Measurements from ENCODE around the gene NTHL1.

NTHL1 gene

DNA sequence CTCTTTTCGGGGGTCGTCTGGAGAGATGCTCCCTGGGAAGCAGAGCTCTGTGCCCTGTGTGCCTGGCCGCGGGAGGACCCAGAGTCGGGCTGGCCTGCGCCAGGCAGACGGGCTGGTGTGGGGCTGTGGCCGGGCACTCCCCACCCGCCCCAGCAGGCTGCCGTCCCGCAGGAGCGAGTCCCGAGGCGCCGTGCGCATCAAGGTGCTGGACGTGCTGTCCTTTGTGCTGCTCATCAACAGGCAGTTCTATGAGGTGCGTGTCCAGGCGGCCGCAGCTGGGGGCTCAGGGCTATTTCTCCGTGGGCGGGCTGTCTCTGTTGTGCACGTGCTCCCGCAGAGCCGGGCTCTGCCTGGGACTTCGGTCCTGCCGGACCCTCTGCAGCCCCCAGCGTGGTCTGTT, 15.2 kb upstream of the NTHL1 start:
- DNase-seq: no peak

DNA sequence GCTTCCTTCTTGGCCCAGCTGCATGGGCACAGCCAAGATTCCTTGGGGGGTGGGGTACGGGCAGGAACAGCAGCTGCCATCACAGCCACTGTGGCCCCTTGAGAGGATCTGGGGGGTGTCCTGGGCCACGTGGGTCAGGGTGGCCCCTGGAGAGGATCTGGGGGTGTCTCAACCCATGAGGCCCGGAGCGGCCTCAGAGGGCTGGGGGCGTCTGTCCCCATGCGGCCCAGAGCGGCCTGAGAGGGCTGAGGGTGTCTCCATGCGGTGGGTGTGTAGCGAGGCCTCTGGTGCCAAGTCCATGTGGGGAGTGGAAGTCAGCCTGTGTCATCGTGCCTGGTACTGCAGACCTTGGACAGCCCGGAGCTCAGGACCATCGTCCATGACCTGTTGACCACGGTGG, 13.9 kb upstream of the NTHL1 start:
- DNase-seq: no peak

GRCh38 chr16:2061023-2061422, 13.4 kb upstream of the NTHL1 start:
- no peak for DNase-seq

DNA sequence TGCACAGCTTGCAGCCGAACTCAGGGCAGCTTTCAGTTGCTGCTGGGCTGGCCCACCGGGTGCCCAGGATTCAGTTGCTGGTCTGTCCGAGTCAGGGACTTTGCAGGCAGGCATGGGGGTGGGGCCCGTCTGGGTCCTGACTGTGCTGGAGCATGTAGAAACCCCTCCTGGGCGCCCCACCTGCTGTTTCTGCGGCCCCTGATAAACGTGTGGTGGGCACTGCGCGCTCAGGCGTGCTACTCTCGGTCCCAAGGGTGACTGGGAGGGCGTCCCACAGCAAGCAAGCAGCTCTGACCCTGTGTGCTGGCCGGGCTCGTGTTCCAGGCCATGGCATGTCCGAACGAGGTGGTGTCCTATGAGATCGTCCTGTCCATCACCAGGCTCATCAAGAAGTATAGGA, 12.7 kb upstream of the NTHL1 start:
- DNase-seq: no peak

- no peak for DNase-seq
Measured at GRCh38 chr16:2058872-2059271, 11.2 kb upstream of the NTHL1 start.

DNA sequence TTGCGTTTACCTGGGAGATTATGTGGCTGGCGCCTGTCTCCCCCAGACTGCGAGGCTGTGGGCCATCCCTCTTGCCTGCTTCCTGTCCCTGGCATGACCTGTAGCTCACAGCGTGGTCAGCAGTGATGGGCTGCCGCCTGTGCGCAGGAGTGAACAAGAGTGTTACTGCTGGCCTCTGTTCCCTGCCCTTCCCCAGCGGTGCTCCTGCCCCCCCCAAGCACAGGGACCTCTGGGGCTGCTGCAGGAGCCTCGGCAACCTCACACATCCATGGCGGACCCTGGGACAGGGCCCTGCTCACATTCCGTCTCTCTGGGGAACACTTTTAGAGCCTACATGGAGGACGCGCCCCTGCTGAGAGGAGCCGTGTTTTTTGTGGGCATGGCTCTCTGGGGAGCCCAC, 10.8 kb upstream of the NTHL1 start:
- DNase-seq: no peak

GRCh38 chr16:2057438-2057837, 9.8 kb upstream of the NTHL1 start:
- DNase-seq: no peak

DNA sequence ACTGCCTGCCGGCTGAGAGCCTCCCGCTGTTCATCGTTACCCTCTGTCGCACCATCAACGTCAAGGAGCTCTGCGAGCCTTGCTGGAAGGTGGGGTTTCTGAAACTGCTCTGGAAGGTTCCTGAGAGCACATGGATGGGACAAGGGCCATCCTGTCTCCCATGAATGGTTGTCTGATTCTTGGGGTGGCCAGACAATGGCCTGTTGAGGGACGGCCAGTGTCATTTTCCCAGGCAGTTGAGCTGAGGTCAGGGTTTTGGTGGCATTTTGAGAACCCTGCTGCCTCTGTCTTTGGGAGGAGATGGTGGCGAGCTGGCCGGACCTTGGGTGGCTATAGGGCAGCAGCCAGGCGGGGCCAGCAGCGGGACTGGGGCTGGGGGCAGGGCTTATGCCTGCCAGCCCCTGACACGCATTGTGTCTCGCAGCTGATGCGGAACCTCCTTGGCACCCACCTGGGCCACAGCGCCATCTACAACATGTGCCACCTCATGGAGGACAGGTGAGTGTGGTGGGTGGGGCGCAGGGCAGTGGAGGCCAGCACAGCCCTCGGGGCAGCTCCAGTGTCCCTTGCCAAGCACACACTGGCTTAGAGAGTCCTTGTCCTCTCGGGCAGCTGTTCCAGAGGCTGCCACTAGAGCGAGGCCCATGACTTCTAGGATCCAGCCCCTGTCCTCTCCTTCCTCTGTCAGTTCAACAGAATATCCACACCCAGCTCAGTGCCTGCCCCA, 9.2 kb upstream of the NTHL1 start:
- DNase-seq: no peak

DNA sequence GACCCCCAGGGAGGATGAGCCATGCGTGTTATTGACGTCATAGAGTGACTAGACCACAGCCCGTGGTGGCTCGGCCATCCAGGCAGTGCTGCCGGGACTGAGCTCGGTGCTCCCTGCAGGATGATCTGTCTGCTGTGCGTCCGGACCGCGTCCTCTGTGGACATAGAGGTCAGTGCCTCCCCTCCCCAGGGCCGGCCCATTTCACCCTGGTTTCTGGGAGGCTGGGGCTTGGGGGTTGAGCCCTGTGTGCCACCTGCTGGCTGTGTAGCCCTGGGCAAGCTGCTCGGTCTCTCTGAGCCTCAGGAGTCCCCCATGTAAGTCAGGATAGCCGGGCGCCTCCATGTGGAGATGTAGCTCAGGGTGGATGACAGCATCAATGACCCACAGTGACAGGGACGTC, 8.4 kb upstream of the NTHL1 start:
- no peak for DNase-seq

GRCh38 chr16:2054543-2055245, 7.1 kb upstream of the NTHL1 start:
- no peak for DNase-seq

- DNase-seq: no peak
Measured at GRCh38 chr16:2053897-2054296, 6.3 kb upstream of the NTHL1 start.

- no peak for DNase-seq
Measured at GRCh38 chr16:2053211-2053610, 5.6 kb upstream of the NTHL1 start.

DNA sequence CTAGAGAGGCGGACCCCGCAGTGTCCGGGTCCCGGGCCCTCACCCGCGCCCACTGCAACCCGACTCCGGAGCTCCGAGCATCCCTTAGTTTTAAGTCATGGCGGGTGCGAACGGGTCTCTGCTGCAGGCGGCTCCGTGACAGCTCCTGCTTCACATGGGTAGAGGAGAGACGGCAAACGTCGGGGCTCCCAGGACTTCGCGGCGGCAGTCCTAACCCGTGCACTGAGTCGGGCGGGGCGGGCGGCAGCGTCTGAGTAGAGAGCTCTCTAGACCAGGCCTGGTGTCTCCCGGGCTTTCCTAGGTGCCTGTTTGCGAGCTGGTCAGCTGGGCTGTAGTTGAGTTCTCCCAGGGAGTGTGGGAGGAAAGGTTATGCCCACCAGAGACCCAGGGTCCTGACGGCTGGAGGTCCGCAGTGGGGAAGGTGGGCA, 496 bp upstream of the NTHL1 start:
- DNase-seq: no peak

GRCh38 chr16:2046893-2047329, 723 bp downstream of the NTHL1 start:
- DNase-seq: no peak

- DNase-seq: no peak
Measured at GRCh38 chr16:2045965-2046892, 1.4 kb downstream of the NTHL1 start.

- DNase-seq: no peak
Measured at GRCh38 chr16:2044541-2044940, 3.1 kb downstream of the NTHL1 start.

GRCh38 chr16:2043667-2044451, 3.8 kb downstream of the NTHL1 start:
- no peak for DNase-seq

DNA sequence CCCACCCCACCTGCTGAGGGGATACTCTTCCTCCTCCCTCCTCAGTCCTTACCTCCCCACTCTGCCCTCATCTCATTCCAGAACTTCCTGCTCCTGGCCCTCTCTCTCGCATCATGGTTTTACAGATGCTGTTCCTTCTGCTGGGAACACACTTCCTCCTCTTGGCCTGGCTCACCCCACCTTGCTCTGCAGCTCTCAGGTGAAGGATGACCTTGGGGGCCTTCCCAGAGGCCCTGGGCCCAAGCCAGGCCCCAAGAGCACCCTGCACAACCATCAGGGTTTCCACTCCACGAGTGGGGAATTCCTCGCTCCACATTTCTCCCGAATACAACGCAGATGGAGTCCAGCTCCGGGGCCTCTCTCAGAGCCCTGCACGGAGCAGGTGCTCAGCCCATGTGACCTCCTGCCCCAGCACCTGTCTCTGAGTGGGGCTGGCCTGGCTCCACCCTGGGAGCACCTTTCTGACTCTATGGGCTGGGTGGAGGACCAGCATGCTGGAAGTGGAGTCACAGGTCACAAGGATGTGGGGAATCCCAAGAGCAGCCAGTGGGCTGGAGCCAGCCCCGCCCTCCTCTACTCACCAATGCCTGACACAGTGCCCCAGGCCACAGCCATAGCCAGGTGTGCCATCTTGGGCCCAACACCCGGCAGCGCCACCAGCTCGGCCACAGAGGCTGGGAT, 4.5 kb downstream of the NTHL1 start:
- DNase-seq: no peak

DNA sequence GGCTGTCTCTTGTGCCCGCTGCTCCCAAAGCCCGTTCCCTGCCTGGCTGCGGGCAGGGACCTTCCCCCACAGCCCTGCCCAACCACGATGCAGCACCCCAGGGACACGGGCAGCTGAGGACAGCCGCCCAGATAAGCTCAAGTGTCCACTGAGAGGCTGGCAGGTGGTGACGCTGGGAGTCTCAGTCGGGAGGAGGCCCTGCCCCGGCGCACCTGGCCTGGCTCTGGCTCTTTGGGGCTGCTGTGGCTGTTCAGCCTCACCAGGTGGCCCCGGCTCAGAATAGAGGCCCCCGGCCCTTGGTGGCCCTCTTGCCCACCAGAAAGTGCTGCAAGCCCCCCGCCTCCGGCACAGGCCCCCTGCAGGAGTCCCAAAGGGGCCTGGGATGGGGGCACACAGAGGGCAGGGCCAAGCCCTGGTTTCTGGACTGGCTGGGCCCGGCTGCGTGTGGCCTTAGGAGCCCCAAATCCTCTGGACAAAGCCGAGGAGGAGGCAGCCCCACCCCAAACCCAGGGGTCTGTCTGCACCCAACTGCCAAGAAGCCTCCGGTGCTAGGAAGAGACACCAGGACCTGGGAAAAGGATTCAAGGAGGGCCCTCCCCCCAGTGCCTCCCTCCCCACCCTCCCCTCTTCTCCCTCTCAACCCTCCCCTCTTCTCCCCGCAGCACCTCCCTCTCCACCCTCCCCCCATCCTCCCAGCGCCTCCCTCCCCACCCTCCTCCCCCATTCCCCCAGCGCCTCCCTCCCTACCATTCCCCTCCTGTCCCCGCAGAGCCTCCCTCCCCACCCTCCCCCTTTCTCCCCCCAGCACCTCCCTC, 5.3 kb downstream of the NTHL1 start:
- no peak for DNase-seq

GRCh38 chr16:2040787-2041522, 6.7 kb downstream of the NTHL1 start:
- DNase-seq: no peak

All from Kasumi-1 (cell line).